ENCODE results near the gene LCE3E. TPM values are rescaled to one million over a fixed set of nuclear protein-coding genes. Genes with fewer than 3 reads are reported as not detected.

Gene LCE3E
- total RNA-seq: not detected in 2 replicates

GRCh38 chr1:152566681-152567080, at the start of gene LCE3E:
LCE3E (minus strand) TSS chr1:152566780; CDS start chr1:152566208, 572 bp downstream.

GRCh38 chr1:152613511-152613910, 46.9 kb upstream of the LCE3E start, which contains the start of gene LCE3B:
LCE3B (plus strand) TSS chr1:152613811; CDS start chr1:152613811, 0 bp downstream.

GRCh38 chr1:152599934-152600333, 33.4 kb upstream of the LCE3E start, which contains the start of gene LCE3C:
LCE3C (plus strand) TSS chr1:152600234; CDS start chr1:152600732, 498 bp downstream.

GRCh38 chr1:152580433-152580832, 13.9 kb upstream of the LCE3E start, which contains the start of gene LCE3D:
LCE3D (minus strand) TSS chr1:152580516; CDS start chr1:152579936, 580 bp downstream.

Small RNA genes lying within 50 kb of the gene (small RNA-seq; reads per million reads assigned to genes)
- gene LCE3B: not detected

Other genes with a start within 250 kb of the LCE3E start
- gene FLG, start 241.5 kb downstream of the LCE3E start, total RNA-seq: not detected in 2 replicates
- gene FLG2, start 206.8 kb downstream of the LCE3E start, total RNA-seq: not detected in 2 replicates
- gene CRNN, start 152.5 kb downstream of the LCE3E start, total RNA-seq: not detected in 2 replicates
- not detected in 2 replicates for gene LCE5A, start 56.0 kb downstream of the LCE3E start, total RNA-seq
- not detected in 2 replicates for gene CRCT1, start 52.3 kb downstream of the LCE3E start, total RNA-seq
- gene LCE3D, start 13.7 kb upstream of the LCE3E start, total RNA-seq: not detected in 2 replicates
- not detected in 2 replicates for gene LCE3C, start 33.5 kb upstream of the LCE3E start, total RNA-seq
- gene LCE3B, start 47.0 kb upstream of the LCE3E start, total RNA-seq: not detected in 2 replicates
- not detected in 2 replicates for gene LCE3A, start 56.3 kb upstream of the LCE3E start, total RNA-seq
- gene LCE2D, start 96.6 kb upstream of the LCE3E start, total RNA-seq: not detected in 2 replicates
- not detected in 2 replicates for gene LCE2C, start 108.5 kb upstream of the LCE3E start, total RNA-seq
- not detected in 2 replicates for gene LCE2B, start 119.3 kb upstream of the LCE3E start, total RNA-seq
- gene LCE2A, start 131.6 kb upstream of the LCE3E start, total RNA-seq: not detected in 2 replicates
- gene LCE4A, start 141.4 kb upstream of the LCE3E start, total RNA-seq: not detected in 2 replicates
- not detected in 2 replicates for gene KPRP, start 191.2 kb upstream of the LCE3E start, total RNA-seq
- gene LCE1F, start 208.4 kb upstream of the LCE3E start, total RNA-seq: not detected in 2 replicates
- gene LCE1E, start 219.5 kb upstream of the LCE3E start, total RNA-seq: not detected in 2 replicates
- gene LCE1D, start 229.9 kb upstream of the LCE3E start, total RNA-seq: not detected in 2 replicates
- not detected in 2 replicates for gene LCE1C, start 239.9 kb upstream of the LCE3E start, total RNA-seq
- gene LCE1B, start 245.2 kb upstream of the LCE3E start, total RNA-seq: not detected in 2 replicates